NCI-H2029 (cell line): ENCODE data around the gene ABL1.
"Not testable (repeated sequence)": the region's sequence is repeated elsewhere in the genome, so short reads cannot be mapped to it uniquely, and the experiment has no call there.

ENCODE experiments used
- DNase-seq: peaks from one replicate; lab custom pipeline; 2025; lab: John Stamatoyannopoulos, UW

ABL1 gene

GRCh38 chr9:130825351-130825651, 9.8 kb upstream of the ABL1 start:
- DNase-seq = no peak

- no peak for DNase-seq
Measured at GRCh38 chr9:130825809-130826208, 9.2 kb upstream of the ABL1 start.

GRCh38 chr9:130829762-130830161, 5.3 kb upstream of the ABL1 start:
- DNase-seq = no peak

- no peak for DNase-seq
Measured at GRCh38 chr9:130830231-130830760, 4.8 kb upstream of the ABL1 start.

GRCh38 chr9:130831077-130831476, 4.0 kb upstream of the ABL1 start:
- DNase-seq = no peak

GRCh38 chr9:130833031-130833990, 1.7 kb upstream of the ABL1 start:
- no peak for DNase-seq

GRCh38 chr9:130835441-130836298, 616 bp downstream of the ABL1 start:
- DNase-seq = peak; percentile 28

GRCh38 chr9:130837002-130837511, 2.0 kb downstream of the ABL1 start:
- no peak for DNase-seq

- no peak for DNase-seq
Measured at GRCh38 chr9:130837643-130838042, 2.6 kb downstream of the ABL1 start.

- DNase-seq = no peak
Measured at GRCh38 chr9:130839132-130840111, 4.4 kb downstream of the ABL1 start.

GRCh38 chr9:130842545-130842944, 7.5 kb downstream of the ABL1 start:
- DNase-seq = no peak

GRCh38 chr9:130843049-130843908, 8.2 kb downstream of the ABL1 start:
- DNase-seq = no peak

GRCh38 chr9:130844044-130844451, 9.0 kb downstream of the ABL1 start:
- no peak for DNase-seq

GRCh38 chr9:130845254-130845653, 10.2 kb downstream of the ABL1 start:
- no peak for DNase-seq

GRCh38 chr9:130845901-130846481, 10.9 kb downstream of the ABL1 start:
- DNase-seq = no peak

GRCh38 chr9:130846487-130847305, 11.6 kb downstream of the ABL1 start:
- no peak for DNase-seq

GRCh38 chr9:130847306-130848217, 12.5 kb downstream of the ABL1 start:
- DNase-seq = no peak

- DNase-seq = not testable (repeated sequence)
Measured at GRCh38 chr9:130848514-130848913, 13.5 kb downstream of the ABL1 start.
